H1 (cell line): ENCODE measurements around the gene FOXC1. TPM values are rescaled to one million over a fixed set of nuclear protein-coding genes. Genes with fewer than 3 reads are reported as not detected.

Source experiments
- EP300 ChIP-seq, 2 experiments: IDR thresholded peaks; 1 replicate in 1 of 2; 2 replicates in 1 of 2; pipeline ENCODE4 v1.6.1; 2011 to 2012; ENCODE audit warnings: low read depth in 2 of 2, low read length in 2 of 2, mild to moderate bottlenecking in 2 of 2, borderline replicate concordance in 1 of 2, inconsistent platforms in 1 of 2, moderate library complexity in 1 of 2
- FOSL1 ChIP-seq: IDR thresholded peaks from 2 replicates; pipeline ENCODE4 v1.6.1; 2011; ENCODE audit warnings: mild to moderate bottlenecking, low read depth, low read length, moderate library complexity; ENCODE audit not compliant: insufficient read depth
- KDM4A ChIP-seq: IDR thresholded peaks from one replicate; pipeline ENCODE4 v1.7.1; 2012; ENCODE audit warnings: low read depth, mild to moderate bottlenecking, moderate library complexity, low read length, inconsistent platforms; ENCODE audit not compliant: severe bottlenecking
- polyA plus RNA-seq, 7 experiments: library from polyadenylated mRNA; depleted of rRNA in 3 of 7; stranded (reverse) in 5 of 7; unstranded in 2 of 7; fragments of >200 nt in 5 of 7; fragments of 200-250 nt in 2 of 7; gene quantifications; 1 replicate in 5 of 7; 2 replicates in 1 of 7; 4 replicates in 1 of 7; pipeline versions ENCODE4 v1.2.1 to v1.2.3, GENCODE V29; 2011 to 2013; ENCODE audit warnings: missing spikeins in 2 of 7, mixed read lengths in 2 of 7
- total RNA-seq: library from RNA; stranded (reverse); fragmentation: NEBNext Ultra II Directional; extraction: Animal tissue kit (Norgen Biotek cat#: 25700); gene quantifications from 2 replicates; pipeline ENCODE4 v1.2.1, GENCODE V29; 2021
- TF ChIP-seq, protein P1 (sequence below): fragments of 300-600 bp; sonication (generic); IDR thresholded peaks from 2 replicates; pipeline ENCODE4 v1.7.1; 2012; ENCODE audit warnings: low read length, moderate library complexity, mild to moderate bottlenecking, inconsistent platforms; ENCODE audit not compliant: insufficient replicate concordance
- TF ChIP-seq, protein P2 (sequence below): IDR thresholded peaks from 2 replicates; pipeline ENCODE4 v1.6.1; 2012; ENCODE audit warnings: inconsistent platforms
- TF ChIP-seq, protein P3 (sequence below), 3 experiments: IDR thresholded peaks; 1 replicate in 2 of 3; 2 replicates in 1 of 3; pipeline versions ENCODE4 v1.5.1 to v1.6.1; 2011; ENCODE audit warnings: low read length in 3 of 3, mild to moderate bottlenecking in 3 of 3, inconsistent platforms in 2 of 3, low read depth in 1 of 3, moderate library complexity in 1 of 3; ENCODE audit not compliant: insufficient read depth in 1 of 3; ENCODE audit errors: control extremely low read depth in 1 of 3

The FOXC1 gene
- total and polyA plus RNA-seq, 2 of the 8 experiments (the other 6 are each of a cell fraction or from before 2014, with no cell fraction given), result 0.22 TPM; not detected in 1

DNA sequence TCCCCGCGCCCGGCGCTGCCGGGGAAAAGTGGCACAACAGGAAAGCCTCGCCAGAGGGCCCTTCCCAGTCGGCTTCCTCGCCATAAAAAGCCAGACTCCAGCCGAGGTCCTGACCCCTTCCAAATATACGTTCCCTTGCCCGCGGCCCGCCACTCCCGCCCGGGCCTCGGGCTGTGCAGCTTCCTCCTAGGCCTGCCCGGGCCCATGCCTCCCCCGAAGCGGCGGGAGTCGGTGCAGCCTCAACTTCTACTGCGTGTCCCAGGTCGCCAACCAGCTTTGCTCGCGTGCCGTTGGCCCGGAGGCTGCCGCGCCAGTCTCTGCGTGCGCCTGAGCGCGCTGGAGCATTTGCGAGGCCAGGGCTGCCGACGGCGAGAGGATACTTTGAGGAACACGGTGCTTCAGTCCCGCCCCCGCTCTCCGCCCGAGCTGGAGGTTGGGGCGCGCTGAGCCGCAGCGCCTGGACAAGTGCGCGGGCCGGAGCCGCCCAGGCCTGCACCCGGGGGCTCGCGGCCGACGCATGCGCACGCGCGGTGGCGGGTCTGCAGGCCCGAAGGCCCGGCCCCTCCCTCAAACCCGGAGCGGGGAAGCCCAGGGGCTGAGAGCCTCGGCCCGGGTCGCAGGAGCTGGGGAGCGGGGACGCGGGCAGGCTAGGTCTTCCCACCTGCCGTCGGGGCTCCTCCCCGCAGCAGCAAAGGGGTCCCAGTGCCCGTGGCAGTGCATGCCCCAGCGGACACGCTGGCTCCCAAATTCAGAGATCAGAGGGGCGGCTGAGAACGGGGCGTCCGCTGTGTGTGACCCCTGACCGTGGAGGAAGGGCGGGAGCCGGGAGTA is 10.2 kb downstream of the FOXC1 start (continued):
- TF ChIP-seq, protein P1, sequence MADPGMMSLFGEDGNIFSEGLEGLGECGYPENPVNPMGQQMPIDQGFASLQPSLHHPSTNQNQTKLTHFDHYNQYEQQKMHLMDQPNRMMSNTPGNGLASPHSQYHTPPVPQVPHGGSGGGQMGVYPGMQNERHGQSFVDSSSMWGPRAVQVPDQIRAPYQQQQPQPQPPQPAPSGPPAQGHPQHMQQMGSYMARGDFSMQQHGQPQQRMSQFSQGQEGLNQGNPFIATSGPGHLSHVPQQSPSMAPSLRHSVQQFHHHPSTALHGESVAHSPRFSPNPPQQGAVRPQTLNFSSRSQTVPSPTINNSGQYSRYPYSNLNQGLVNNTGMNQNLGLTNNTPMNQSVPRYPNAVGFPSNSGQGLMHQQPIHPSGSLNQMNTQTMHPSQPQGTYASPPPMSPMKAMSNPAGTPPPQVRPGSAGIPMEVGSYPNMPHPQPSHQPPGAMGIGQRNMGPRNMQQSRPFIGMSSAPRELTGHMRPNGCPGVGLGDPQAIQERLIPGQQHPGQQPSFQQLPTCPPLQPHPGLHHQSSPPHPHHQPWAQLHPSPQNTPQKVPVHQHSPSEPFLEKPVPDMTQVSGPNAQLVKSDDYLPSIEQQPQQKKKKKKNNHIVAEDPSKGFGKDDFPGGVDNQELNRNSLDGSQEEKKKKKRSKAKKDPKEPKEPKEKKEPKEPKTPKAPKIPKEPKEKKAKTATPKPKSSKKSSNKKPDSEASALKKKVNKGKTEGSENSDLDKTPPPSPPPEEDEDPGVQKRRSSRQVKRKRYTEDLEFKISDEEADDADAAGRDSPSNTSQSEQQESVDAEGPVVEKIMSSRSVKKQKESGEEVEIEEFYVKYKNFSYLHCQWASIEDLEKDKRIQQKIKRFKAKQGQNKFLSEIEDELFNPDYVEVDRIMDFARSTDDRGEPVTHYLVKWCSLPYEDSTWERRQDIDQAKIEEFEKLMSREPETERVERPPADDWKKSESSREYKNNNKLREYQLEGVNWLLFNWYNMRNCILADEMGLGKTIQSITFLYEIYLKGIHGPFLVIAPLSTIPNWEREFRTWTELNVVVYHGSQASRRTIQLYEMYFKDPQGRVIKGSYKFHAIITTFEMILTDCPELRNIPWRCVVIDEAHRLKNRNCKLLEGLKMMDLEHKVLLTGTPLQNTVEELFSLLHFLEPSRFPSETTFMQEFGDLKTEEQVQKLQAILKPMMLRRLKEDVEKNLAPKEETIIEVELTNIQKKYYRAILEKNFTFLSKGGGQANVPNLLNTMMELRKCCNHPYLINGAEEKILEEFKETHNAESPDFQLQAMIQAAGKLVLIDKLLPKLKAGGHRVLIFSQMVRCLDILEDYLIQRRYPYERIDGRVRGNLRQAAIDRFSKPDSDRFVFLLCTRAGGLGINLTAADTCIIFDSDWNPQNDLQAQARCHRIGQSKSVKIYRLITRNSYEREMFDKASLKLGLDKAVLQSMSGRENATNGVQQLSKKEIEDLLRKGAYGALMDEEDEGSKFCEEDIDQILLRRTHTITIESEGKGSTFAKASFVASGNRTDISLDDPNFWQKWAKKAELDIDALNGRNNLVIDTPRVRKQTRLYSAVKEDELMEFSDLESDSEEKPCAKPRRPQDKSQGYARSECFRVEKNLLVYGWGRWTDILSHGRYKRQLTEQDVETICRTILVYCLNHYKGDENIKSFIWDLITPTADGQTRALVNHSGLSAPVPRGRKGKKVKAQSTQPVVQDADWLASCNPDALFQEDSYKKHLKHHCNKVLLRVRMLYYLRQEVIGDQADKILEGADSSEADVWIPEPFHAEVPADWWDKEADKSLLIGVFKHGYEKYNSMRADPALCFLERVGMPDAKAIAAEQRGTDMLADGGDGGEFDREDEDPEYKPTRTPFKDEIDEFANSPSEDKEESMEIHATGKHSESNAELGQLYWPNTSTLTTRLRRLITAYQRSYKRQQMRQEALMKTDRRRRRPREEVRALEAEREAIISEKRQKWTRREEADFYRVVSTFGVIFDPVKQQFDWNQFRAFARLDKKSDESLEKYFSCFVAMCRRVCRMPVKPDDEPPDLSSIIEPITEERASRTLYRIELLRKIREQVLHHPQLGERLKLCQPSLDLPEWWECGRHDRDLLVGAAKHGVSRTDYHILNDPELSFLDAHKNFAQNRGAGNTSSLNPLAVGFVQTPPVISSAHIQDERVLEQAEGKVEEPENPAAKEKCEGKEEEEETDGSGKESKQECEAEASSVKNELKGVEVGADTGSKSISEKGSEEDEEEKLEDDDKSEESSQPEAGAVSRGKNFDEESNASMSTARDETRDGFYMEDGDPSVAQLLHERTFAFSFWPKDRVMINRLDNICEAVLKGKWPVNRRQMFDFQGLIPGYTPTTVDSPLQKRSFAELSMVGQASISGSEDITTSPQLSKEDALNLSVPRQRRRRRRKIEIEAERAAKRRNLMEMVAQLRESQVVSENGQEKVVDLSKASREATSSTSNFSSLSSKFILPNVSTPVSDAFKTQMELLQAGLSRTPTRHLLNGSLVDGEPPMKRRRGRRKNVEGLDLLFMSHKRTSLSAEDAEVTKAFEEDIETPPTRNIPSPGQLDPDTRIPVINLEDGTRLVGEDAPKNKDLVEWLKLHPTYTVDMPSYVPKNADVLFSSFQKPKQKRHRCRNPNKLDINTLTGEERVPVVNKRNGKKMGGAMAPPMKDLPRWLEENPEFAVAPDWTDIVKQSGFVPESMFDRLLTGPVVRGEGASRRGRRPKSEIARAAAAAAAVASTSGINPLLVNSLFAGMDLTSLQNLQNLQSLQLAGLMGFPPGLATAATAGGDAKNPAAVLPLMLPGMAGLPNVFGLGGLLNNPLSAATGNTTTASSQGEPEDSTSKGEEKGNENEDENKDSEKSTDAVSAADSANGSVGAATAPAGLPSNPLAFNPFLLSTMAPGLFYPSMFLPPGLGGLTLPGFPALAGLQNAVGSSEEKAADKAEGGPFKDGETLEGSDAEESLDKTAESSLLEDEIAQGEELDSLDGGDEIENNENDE, result no peak
- TF ChIP-seq, protein P2, sequence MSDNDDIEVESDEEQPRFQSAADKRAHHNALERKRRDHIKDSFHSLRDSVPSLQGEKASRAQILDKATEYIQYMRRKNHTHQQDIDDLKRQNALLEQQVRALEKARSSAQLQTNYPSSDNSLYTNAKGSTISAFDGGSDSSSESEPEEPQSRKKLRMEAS, result peak; percentile 78
- TF ChIP-seq EP300 (IDR thresholded peaks at IDR 0.05; ENCODE audit: borderline replicate concordance in 1 of 2, low read depth in 2 of 2, low read length in 2 of 2), result no peak
- no peak for TF ChIP-seq FOSL1
- TF ChIP-seq, protein P3, sequence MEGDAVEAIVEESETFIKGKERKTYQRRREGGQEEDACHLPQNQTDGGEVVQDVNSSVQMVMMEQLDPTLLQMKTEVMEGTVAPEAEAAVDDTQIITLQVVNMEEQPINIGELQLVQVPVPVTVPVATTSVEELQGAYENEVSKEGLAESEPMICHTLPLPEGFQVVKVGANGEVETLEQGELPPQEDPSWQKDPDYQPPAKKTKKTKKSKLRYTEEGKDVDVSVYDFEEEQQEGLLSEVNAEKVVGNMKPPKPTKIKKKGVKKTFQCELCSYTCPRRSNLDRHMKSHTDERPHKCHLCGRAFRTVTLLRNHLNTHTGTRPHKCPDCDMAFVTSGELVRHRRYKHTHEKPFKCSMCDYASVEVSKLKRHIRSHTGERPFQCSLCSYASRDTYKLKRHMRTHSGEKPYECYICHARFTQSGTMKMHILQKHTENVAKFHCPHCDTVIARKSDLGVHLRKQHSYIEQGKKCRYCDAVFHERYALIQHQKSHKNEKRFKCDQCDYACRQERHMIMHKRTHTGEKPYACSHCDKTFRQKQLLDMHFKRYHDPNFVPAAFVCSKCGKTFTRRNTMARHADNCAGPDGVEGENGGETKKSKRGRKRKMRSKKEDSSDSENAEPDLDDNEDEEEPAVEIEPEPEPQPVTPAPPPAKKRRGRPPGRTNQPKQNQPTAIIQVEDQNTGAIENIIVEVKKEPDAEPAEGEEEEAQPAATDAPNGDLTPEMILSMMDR (IDR thresholded peaks at IDR 0.05; ENCODE audit: control extremely low read depth in 1 of 3, insufficient read depth in 1 of 3, low read depth in 1 of 3, low read length in 3 of 3), result no peak
- TF ChIP-seq KDM4A, result peak; percentile 38
